Activated T-cell treated with anti-CD3 and anti-CD28 coated beads, Interleukin-2, amount 50 U/mL, for 48 hours (primary cell): ENCODE results near the gene CFHR3.
"Not testable (repeated sequence)": the region's sequence is repeated elsewhere in the genome, so short reads cannot be mapped to it uniquely, and the experiment has no call there.

Experiments used
- DNase-seq, 2 experiments: peaks; one replicate each; pipeline ENCODE4 v3.0.0-alpha.2; 2020

The CFHR3 gene

GRCh38 chr1:196774603-196775002 is at the start of gene CFHR3:
TSS of gene CFHR3 (plus strand) at chr1:196774840. CDS start at chr1:196774887, 47 bp downstream.
- no peak for DNase-seq

GRCh38 chr1:196732526-196732925 is 42.1 kb upstream of the CFHR3 start:
- DNase-seq = no peak

GRCh38 chr1:196733091-196733970 is 41.3 kb upstream of the CFHR3 start:
- no peak for DNase-seq

GRCh38 chr1:196734006-196734405 is 40.6 kb upstream of the CFHR3 start:
- DNase-seq = no peak

- no peak for DNase-seq
Measured at GRCh38 chr1:196734460-196734859, 40.2 kb upstream of the CFHR3 start.

- DNase-seq = no peak
Measured at GRCh38 chr1:196738730-196739129, 35.9 kb upstream of the CFHR3 start.

GRCh38 chr1:196743244-196743643 is 31.4 kb upstream of the CFHR3 start:
- DNase-seq = not testable (repeated sequence)

- not testable (repeated sequence) for DNase-seq
Measured at GRCh38 chr1:196765019-196765740, 9.5 kb upstream of the CFHR3 start.

- DNase-seq = not testable (repeated sequence)
Measured at GRCh38 chr1:196769823-196770222, 4.8 kb upstream of the CFHR3 start.

- DNase-seq = no peak
Measured at GRCh38 chr1:196773713-196774112, 927 bp upstream of the CFHR3 start.

GRCh38 chr1:196774175-196774574 is 465 bp upstream of the CFHR3 start:
- no peak for DNase-seq

- no peak for DNase-seq
Measured at GRCh38 chr1:196777603-196778002, 3.0 kb downstream of the CFHR3 start.

- no peak for DNase-seq
Measured at GRCh38 chr1:196779093-196779492, 4.5 kb downstream of the CFHR3 start.

- not testable (repeated sequence) for DNase-seq
Measured at GRCh38 chr1:196791252-196791651, 16.6 kb downstream of the CFHR3 start.

GRCh38 chr1:196794103-196794502 is 19.5 kb downstream of the CFHR3 start:
- not testable (repeated sequence) for DNase-seq

- DNase-seq = no peak
Measured at GRCh38 chr1:196797891-196798290, 23.3 kb downstream of the CFHR3 start.

GRCh38 chr1:196801920-196802319 is 27.3 kb downstream of the CFHR3 start:
- not testable (repeated sequence) for DNase-seq

- no peak for DNase-seq
Measured at GRCh38 chr1:196808529-196809235, 34.0 kb downstream of the CFHR3 start.

- DNase-seq = not testable (repeated sequence)
Measured at GRCh38 chr1:196817442-196817841, 42.8 kb downstream of the CFHR3 start.

GRCh38 chr1:196819531-196819930 is 44.9 kb downstream of the CFHR3 start, which contains the start of gene CFHR1:
TSS of gene CFHR1 (plus strand) at chr1:196819731. CDS start at chr1:196819845, 114 bp downstream.
- DNase-seq = not testable (repeated sequence)

- DNase-seq = not testable (repeated sequence)
Measured at GRCh38 chr1:196827860-196828259, 53.2 kb downstream of the CFHR3 start.
